PC-9 (cell line): ENCODE data around the gene RPL9.

Experiments used
- EZH2 ChIP-seq: fragments of 200-600 bp; sonication (generic); IDR thresholded peaks from 2 replicates; pipeline ENCODE4 v1.8.0; 2017; ENCODE audit warnings: antibody characterized with exemption, low read depth
- TF ChIP-seq, protein P1 (sequence below): fragments of 200-600 bp; sonication (generic); conservative IDR thresholded peaks from 2 replicates; pipeline ENCODE4 v1.6.1; 2017; ENCODE audit warnings: mixed run types, antibody characterized with exemption, mild to moderate bottlenecking, moderate library complexity

DNA sequence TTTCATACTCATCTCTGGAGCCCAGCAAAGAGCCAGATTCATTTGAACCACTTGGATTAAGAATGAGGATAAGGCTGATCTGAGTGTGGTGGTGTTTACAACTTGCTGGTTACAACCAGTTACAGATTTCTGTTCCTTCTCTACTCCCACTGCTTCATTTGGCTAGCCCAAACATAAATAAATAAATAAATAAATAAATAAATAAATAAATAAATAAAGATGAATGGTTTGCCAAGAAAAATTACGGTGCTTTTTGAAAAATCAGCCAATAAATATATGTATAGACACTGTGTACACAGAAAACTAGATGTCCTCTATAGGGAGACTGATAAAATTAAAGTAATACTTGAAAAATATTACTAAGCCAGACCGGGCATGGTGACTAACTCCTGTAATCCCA is 17.1 kb downstream of the RPL9 start:
- TF ChIP-seq, protein P1, sequence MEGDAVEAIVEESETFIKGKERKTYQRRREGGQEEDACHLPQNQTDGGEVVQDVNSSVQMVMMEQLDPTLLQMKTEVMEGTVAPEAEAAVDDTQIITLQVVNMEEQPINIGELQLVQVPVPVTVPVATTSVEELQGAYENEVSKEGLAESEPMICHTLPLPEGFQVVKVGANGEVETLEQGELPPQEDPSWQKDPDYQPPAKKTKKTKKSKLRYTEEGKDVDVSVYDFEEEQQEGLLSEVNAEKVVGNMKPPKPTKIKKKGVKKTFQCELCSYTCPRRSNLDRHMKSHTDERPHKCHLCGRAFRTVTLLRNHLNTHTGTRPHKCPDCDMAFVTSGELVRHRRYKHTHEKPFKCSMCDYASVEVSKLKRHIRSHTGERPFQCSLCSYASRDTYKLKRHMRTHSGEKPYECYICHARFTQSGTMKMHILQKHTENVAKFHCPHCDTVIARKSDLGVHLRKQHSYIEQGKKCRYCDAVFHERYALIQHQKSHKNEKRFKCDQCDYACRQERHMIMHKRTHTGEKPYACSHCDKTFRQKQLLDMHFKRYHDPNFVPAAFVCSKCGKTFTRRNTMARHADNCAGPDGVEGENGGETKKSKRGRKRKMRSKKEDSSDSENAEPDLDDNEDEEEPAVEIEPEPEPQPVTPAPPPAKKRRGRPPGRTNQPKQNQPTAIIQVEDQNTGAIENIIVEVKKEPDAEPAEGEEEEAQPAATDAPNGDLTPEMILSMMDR: no peak
- no peak for TF ChIP-seq EZH2
